ENCODE measurements around the gene TOR1AIP2. TPM values are rescaled to one million over a fixed set of nuclear protein-coding genes. Genes with fewer than 3 reads are reported as not detected.

Gene TOR1AIP2
- total and polyA plus RNA-seq, 2 of the 8 experiments (the other 6 are each of a cell fraction or from before 2014, with no cell fraction given) = 12.1 to 75.2 TPM

DNA sequence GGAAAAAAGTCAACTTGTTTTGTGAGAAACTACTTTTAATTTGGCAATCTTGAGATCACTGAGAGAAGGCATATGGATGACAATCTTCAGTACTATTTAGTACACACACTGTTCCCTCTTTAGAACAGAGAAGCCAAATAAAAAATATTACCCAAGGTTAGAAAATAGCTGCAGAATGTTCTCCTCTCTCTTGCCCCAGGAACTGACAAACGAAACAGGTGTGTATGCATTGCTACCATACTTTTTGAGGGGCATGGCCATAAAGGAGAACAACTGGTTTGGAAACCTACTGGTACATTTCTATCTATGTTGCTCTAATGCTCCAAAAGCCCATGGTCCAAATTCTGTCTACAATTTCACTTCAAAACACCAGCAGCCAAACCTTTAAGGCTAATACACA, 5.7 kb downstream of the TOR1AIP2 start:
- H3K27ac ChIP-seq (ENCODE audit: low read depth, low read length) = no peak overlapping the region
- no peak overlapping the region for H4K8ac ChIP-seq (ENCODE audit: extremely low read depth, insufficient read depth, low read length)
- no peak overlapping the region for H3K9ac ChIP-seq (replicated peaks in 1 of 4; ENCODE audit: extremely low read depth in 1 of 4, low read depth in 3 of 4, low read length in 3 of 4)
- H3K36me3 ChIP-seq (ENCODE audit: control insufficient read depth in 2 of 4, insufficient read depth in 4 of 4, low read length in 3 of 4) = peaks cover 2 to 18% (median 7%) of the 10 kb centered on the region in 4 experiments; a peak in 6 of 8 replicates
- no peak overlapping the region for H2AK5ac ChIP-seq (ENCODE audit: low read depth, low read length)
- no peak for DNase-seq (ENCODE audit: low read depth in 1 of 2, low spot score in 2 of 2)
- H3K56ac ChIP-seq (replicated peaks; ENCODE audit: insufficient read length, low read depth, low read length) = no peak overlapping the region
- TF ChIP-seq BACH1 (IDR thresholded peaks at IDR 0.05; ENCODE audit: low read length) (no peak), SIX5 (IDR thresholded peaks at IDR 0.05; ENCODE audit: low read depth, low read length) (no peak), ATF3 (IDR thresholded peaks at IDR 0.05; ENCODE audit: insufficient read depth, low read depth, low read length) (no peak)
- TF ChIP-seq, protein P1, sequence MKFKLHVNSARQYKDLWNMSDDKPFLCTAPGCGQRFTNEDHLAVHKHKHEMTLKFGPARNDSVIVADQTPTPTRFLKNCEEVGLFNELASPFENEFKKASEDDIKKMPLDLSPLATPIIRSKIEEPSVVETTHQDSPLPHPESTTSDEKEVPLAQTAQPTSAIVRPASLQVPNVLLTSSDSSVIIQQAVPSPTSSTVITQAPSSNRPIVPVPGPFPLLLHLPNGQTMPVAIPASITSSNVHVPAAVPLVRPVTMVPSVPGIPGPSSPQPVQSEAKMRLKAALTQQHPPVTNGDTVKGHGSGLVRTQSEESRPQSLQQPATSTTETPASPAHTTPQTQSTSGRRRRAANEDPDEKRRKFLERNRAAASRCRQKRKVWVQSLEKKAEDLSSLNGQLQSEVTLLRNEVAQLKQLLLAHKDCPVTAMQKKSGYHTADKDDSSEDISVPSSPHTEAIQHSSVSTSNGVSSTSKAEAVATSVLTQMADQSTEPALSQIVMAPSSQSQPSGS (IDR thresholded peaks at IDR 0.05; ENCODE audit: low read length) = no peak
- no peak overlapping the region for H2BK120ac ChIP-seq (replicated peaks; ENCODE audit: low read depth, low read length)
- no peak overlapping the region for H3K14ac ChIP-seq (ENCODE audit: insufficient read length)
- H3K18ac ChIP-seq (ENCODE audit: extremely low read depth, low read length) = no peak overlapping the region
- H4K91ac ChIP-seq (replicated peaks; ENCODE audit: insufficient read length, low read length) = no peak overlapping the region
- H2BK12ac ChIP-seq (ENCODE audit: low read depth, low read length) = no peak overlapping the region
- CTCF ChIA-PET (ENCODE audit: partially characterized antibody) = no interaction called here
- H2BK5ac ChIP-seq (ENCODE audit: low read depth, low read length) = no peak overlapping the region
- H2BK15ac ChIP-seq (ENCODE audit: low read length) = no peak overlapping the region
- WGBS, 2 experiments (ENCODE audit: extremely low coverage in 1 of 2, insufficient coverage in 1 of 2, insufficient read length in 1 of 2, insufficient replicate concordance in 2 of 2, low coverage in 1 of 2, low lambda C conversion rate in 2 of 2, missing lambda C conversion rate in 1 of 2) = 83% methylated on average over 1 of the region's 1 CpG; no CpG with 5 or more reads in 1 of the 2 experiments
- no peak overlapping the region for H3K4me2 ChIP-seq (ENCODE audit: insufficient read depth in 1 of 2, low read depth in 2 of 2, low read length in 2 of 2)
- FAIRE-seq = no peak
- H3K4me1 ChIP-seq (replicated peaks in 1 of 4; ENCODE audit: control insufficient read depth in 3 of 4, insufficient read depth in 4 of 4, low read length in 3 of 4) = no peaks in the 10 kb centered on the region
- H3K27me3 ChIP-seq (replicated peaks in 1 of 4; ENCODE audit: control insufficient read depth in 3 of 4, extremely low read depth in 1 of 4, insufficient read depth in 3 of 4, low read length in 3 of 4) = no peaks in the 10 kb centered on the region
- H2AFZ ChIP-seq (ENCODE audit: low read length) = no peak overlapping the region
- H3K23ac ChIP-seq (ENCODE audit: insufficient read length) = no peak overlapping the region
- peaks cover 3 to 7% of the 10 kb centered on the region in 2 experiments for H4K20me1 ChIP-seq (replicated peaks in 1 of 2; ENCODE audit: control insufficient read depth in 1 of 2, insufficient read depth in 2 of 2, low read length in 2 of 2)
- peaks cover 0 to 69% of the 10 kb centered on the region in 2 experiments; a peak in 2 of 4 replicates for H3K79me2 ChIP-seq (ENCODE audit: control insufficient read depth in 1 of 2, insufficient read depth in 2 of 2, low read length in 2 of 2)
- no peaks in the 10 kb centered on the region for H3K9me3 ChIP-seq (ENCODE audit: insufficient read depth in 2 of 2, low read depth in 1 of 2, low read length in 1 of 2)
- peaks cover 5% of the 10 kb centered on the region; the same call in 1 of the 2 replicates for H3K79me1 ChIP-seq (ENCODE audit: low read depth, low read length)
- H3K4ac ChIP-seq (replicated peaks; ENCODE audit: insufficient read length, low read depth, low read length) = no peak overlapping the region
- POLR2A ChIA-PET (ENCODE audit: partially characterized antibody) = no interaction called here
- H3K4me3 ChIP-seq (ENCODE audit: extremely low read depth in 1 of 4, insufficient read depth in 2 of 4, low read depth in 3 of 4, low read length in 4 of 4) = no peak overlapping the region
- no peak overlapping the region for H4K5ac ChIP-seq (ENCODE audit: insufficient read length, low read depth, low read length)
- no peak overlapping the region for H2BK20ac ChIP-seq (ENCODE audit: low read length)
- H3K23me2 ChIP-seq (ENCODE audit: low read depth, low read length) = no peaks in the 10 kb centered on the region

All from H1 (cell line).